Stimulated activated CD8-positive, alpha-beta memory T cell treated with anti-CD3 and anti-CD28 coated beads, Interleukin-7, amount 100 ng/mL, for 1 hour (primary cell): ENCODE data around the gene MITF.
"Not testable (repeated sequence)": the region's sequence is repeated elsewhere in the genome, so short reads cannot be mapped to it uniquely, and the experiment has no call there.

Experiments
- DNase-seq, 2 donors: peaks; one replicate each; pipeline ENCODE4 v3.0.0-alpha.2; 2020; ENCODE audit warnings: low read depth in 2 of 2

The MITF gene

GRCh38 chr3:69914395-69914794 lies 175.1 kb downstream of the MITF start:
- no peak for DNase-seq

DNA sequence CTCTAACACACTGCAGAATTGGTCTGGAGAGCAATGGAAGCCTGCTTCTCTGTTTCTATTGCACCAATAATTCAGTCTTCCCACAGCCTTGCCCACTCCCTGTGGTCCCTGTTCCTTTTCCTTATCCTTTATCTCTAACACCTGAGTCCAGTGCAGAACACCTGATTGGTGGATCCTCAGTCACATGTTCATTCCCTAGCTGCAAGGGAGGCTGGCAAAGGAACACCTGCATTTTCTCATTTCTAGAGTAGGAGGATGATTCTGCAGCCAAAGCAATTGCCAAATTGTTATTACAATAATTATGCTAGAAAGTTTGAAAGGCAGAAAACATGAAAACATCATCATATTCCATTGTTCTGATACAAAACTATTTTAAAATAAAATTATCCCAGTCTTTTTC lies 176.5 kb downstream of the MITF start:
- no peak for DNase-seq

DNA sequence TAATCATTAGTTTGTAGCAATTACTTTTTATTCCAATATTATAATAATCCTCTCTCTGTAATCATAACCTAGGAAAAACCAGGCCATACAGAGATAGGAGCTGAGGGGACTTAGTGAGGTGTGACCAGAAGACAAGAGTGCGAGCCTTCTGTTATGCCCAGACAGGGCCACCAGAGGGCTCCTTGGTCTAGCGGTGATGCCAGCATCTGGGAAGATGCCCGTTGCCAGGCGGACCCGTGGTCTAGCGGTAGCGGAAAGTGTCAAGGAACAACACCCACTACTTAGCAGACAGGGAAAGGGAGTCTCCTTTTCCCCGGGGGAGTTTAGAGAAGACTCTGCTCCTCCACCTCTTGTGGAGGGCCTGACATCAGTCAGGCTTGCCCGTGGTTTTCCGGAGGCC lies 180.7 kb downstream of the MITF start:
- DNase-seq, result not testable (repeated sequence)

DNA sequence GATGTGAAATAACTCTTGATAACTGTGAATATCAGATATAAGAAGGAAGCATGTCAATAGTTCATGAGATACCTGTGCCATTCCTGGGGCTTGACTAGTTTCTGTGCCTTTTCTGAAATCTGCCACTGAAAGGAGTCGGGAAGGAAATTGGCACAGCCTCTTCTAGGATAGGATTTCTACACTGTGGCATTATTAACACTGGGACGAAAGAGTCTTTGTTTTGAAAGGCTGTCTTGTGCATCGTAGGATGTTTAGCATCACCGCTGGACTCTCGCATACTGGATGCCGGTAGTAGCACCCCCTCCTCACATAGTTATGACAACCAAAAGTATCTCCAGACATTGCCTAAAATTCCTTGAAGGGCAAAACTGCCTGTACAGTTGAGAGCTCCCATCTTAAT lies 182.4 kb downstream of the MITF start:
- no peak for DNase-seq

DNA sequence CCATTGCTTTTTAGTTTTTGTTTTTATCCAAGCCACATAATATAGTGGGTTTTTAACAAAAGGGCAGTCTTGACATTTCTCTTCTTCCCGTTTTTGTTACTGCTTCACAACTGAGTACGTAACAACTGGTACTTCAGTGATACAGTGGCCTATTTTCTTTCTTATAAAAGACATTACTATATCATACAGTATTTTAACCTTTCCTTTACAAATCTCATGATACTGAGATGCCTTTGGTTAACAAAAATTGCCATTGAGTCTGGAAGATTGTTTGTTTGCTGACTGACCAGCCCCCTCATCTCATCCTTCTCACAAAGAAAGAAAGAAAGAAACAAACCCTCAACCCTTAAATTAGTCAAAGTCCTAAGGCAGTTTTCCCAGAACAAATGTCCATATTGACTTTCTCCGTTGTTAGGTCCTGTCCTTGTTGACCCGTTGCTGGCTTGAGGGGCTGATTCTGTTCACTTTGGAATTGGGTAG lies 183.3 kb downstream of the MITF start:
- no peak for DNase-seq

- no peak for DNase-seq
Measured at GRCh38 chr3:69925506-69925905, 186.2 kb downstream of the MITF start.

DNA sequence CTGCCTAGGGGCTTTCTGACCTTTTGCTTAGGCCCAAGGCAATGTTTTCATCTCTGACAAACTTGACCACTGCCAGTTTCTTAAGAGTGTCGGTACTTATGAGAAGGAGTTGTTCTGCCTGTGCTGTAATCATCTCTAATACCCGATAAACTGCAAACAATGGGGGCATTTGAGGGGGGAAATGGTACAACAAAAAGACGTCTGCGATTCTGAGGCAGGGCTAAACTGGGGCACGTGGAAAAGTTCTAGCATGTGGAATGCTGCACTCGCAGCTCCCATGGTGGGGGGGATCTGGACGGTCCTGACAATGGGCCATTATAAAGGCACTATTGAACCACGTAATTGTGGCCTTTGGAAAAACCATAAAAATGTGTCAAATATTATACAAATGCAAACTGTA lies 187.1 kb downstream of the MITF start:
- DNase-seq, result no peak

GRCh38 chr3:69927571-69927970 lies 188.3 kb downstream of the MITF start:
- no peak for DNase-seq

DNA sequence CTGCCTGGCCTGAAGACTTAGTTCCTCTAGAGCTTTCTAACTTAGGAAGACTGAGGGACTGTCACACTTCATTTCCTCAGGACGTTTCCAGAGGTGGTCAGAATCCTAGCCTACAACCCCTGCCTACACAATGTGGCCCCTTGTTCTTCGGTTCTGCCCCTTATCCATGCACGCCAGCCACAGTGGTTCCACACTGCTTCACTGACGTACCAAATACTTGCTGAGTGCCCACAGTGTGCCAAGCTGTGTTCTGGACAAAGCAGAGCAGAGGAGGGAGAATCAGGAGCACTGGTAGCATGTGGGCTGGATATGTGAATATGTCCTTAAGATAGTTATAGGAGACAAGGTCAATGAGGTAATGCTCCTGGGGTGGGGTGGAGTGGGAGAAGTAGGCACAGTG lies 189.8 kb downstream of the MITF start:
- DNase-seq, result no peak

GRCh38 chr3:69930564-69930963 lies 191.3 kb downstream of the MITF start:
- DNase-seq, result no peak

DNA sequence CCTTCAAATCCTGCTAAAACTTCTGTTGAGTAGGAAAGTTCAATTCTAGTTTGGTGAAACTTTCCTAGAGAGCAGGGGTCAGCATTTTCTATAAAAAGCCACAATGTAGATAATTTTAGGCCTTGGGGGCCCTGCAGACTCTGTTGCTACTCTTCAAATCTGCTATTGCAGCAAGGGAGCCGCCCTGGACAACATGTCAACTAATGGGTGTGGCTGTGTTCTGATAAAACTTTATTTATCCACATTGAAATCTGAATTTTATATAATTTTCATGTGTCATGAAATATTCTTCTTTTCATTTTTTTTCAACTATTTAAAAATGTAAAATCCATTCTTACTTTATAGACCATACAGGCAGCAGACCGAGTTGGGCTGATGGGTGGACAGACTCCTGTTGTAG lies 192.8 kb downstream of the MITF start:
- DNase-seq, result no peak

DNA sequence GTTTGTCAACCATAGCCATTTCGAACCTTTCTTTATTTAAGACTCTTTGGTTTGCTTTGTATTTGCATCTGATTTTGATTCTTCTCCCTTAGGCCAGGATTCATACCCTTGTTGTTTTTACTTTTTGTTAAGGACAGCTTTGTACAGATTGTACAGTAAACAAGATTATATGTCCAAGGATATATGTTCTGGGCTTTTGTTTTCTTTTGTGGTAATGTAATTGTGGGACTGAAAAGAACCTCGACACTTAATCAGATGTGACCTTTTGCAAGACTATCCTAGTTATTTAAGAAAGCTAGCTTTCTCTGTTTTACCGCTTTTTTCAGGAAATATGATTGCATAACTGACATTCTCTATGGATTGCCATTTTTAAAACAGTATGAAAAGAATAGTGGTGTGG lies 193.2 kb downstream of the MITF start:
- DNase-seq, result no peak

GRCh38 chr3:69934398-69934797 lies 195.1 kb downstream of the MITF start:
- no peak for DNase-seq

DNA sequence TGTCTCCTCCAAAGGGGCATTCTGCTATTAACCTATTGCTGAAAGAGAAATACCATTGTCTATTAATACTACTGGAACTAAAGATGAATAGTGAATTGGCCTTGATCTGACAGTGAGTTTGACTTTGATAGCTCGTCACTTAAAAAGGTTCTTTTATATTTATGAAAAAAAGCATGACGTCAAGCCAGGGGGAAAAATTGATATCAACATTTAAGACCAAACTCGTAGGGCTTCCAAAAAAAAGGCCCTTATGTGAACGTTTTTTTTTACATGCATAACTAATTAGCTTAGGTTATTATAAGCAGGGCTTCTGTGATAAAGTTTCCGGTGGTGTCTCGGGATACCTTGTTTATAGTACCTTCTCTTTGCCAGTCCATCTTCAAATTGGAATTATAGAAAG lies 197.0 kb downstream of the MITF start:
- DNase-seq, result no peak

DNA sequence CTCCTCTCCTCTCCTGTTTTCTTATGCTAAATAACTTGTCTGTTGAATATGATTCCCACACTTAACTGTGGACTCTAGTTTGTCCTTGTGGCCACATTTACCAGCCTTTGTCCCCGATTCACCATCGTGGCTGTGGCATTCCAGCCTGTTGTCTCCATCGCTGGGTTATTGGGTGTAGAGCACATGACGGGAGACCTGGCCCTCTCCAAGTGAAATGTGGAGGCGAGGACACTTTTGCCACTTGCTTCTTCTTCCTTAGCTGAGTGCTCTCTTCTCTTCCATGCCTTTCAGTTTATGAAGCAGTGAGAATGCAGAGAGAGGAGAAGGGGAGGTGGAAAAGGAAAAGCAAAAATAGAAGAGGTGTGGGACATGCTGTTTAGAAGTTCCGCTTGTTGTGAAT lies 198.8 kb downstream of the MITF start:
- no peak for DNase-seq

GRCh38 chr3:69938931-69939330 lies 199.7 kb downstream of the MITF start:
- no peak for DNase-seq

GRCh38 chr3:69941037-69941436 lies 201.8 kb downstream of the MITF start:
- no peak for DNase-seq

DNA sequence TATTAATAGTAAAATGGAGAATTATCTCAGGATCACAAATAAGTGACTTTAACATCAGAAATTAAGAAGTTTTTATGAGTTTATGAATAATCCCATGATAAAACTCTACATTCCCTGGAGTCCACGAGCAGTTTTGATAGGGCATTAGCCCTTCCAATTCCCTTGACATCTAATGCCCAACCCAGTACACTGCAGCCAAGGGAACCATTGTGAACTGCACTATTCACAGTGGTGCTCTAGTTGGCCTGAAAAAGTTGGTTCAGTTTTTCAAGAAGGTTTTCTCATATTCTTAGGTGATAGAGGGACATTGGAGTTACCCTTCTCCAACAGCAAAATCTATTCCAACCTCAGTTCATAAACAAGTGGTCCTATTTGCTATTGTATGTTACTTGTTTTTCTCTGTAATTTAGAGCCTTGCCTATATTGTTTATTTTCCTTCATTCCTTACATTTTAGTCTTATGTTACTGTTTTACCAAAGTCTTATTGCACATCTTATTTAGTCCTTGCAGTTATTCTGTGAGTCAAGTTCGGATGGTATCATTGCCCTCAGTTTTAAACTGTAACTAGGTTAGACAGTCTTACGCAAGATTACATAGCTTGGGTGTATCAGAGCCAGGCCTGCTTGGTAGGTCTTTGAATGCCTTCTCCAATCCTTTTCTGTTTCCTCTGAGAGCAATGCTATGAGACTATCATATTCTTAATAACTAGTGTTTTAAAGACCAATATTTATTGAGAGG lies 202.3 kb downstream of the MITF start:
- DNase-seq, result no peak

DNA sequence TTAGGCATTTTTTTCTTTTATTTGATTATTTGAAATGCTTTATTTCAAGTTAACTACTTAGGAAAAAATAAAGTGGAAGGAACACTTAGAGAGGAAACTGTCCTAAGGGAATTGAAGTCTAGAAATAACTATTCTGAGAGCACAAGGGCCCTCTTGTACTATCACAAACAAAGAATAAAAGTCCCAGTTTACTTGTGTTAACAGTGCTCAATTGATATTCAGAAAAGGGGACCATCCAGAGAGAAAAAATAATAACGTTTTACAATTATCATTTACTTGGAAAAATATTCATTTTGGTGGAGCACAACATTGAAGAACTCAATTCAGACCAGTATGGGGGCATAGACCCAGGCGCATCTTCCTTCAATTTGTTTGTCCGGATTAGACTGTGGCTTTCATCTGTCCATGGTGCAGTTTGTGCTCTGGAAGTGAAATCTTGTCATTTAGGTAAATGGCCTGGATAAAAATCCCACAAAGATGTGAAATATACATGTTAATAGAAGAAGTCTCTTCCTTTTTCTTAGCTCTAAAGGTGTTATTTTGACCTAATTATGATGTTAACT lies 205.7 kb downstream of the MITF start:
- no peak for DNase-seq

DNA sequence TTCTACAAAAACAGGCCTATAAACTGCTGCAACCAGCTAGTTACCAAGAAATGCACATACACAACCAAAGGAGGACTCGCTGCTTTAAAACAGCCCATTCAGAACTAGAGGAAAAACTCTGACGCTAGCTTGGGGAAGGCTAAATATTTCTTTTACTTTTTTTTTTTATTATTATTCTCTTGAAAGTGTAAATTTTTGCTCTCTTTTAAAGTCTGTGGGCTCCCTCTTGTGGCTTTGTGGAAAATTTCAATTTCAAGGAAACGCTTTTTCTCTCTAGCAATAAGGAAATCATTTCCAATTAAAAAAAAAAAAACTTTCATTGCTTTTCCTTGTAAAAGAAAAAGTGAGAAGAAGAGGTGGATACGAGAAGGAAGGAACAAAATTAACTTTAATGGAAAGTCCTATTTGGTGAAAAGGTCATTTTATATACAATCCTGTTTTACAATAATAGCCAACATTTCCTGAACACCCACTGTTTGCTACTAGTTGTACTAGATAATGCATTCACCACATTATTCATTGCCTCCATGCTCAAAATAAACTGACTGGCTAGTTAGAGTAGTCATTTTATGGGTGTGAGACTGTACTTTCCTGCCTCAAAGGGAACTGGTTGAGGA lies 209.1 kb downstream of the MITF start:
- no peak for DNase-seq

GRCh38 chr3:69951616-69952015 lies 212.4 kb downstream of the MITF start:
- no peak for DNase-seq

DNA sequence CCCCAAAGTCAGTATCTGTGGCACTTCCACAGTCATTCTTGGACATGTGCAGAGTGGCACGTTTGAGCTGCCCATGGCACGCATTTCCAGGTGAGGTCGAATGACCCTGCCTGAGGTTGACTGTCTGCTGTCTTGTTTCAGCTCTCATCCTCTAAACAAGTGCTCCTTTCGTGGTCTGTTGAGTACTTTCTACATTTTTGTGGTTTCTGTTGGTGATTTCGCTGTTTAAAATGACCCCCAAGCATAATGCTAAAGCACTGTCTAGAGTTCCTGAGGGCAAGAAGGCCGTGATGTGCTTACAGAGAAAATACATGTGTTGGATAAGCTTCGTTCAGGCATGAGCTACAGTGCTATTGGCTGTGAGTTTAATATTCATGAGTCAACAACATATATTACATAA lies 220.3 kb downstream of the MITF start:
- no peak for DNase-seq

DNA sequence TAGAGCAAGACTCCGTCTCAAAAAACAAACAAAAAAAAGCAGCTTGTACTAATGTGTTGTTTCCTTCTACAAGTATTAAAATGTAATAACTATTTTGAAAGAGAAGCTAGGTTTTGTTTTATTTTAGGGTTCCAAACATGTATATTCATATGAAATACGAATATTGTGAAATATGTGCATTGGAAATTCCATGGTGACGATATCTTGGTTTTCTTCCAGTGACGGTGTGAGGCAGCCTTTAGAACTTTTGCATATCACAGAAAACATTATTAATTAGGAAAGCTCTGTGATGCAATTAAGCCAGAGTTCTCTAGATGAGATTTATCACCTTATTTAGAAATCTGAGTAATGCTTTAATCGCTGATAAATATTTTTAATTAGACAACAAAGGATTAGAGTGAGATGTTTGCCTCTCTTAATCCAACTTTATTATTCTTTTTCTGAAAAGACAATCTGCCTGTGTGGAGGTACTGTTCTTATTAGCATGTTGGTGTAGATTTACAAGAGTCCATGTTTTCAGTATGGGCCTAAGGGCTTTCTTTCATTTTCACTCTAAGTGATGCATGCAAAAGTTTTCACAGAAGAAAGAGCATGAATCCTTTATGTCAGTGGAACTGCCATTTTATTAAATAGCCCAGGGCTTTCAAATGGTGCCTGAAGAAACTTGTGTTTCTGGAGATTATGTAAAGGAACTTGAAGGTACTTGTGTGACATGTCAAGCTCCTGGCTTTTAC lies 222.6 kb downstream of the MITF start:
- no peak for DNase-seq
